GM10847 (cell line): ENCODE data around the gene SEMA3A.

Source experiments
- POLR2A ChIP-seq: IDR thresholded peaks from 2 replicates; pipeline ENCODE4 v1.6.1; 2011; ENCODE audit not compliant: insufficient read length; ENCODE audit errors: extremely low read depth

Gene SEMA3A

GRCh38 chr7:83985821-83986220 is 208.8 kb downstream of the SEMA3A start:
- no peak for TF ChIP-seq POLR2A

- TF ChIP-seq POLR2A: no peak
Measured at GRCh38 chr7:83984591-83984990, 210.0 kb downstream of the SEMA3A start.

GRCh38 chr7:83984076-83984475 is 210.5 kb downstream of the SEMA3A start:
- no peak for TF ChIP-seq POLR2A

GRCh38 chr7:83983606-83984005 is 211.0 kb downstream of the SEMA3A start:
- TF ChIP-seq POLR2A: no peak

- no peak for TF ChIP-seq POLR2A
Measured at GRCh38 chr7:83976302-83976701, 218.3 kb downstream of the SEMA3A start.

GRCh38 chr7:83970081-83970480 is 224.5 kb downstream of the SEMA3A start:
- no peak for TF ChIP-seq POLR2A

GRCh38 chr7:83964318-83964717 is 230.3 kb downstream of the SEMA3A start:
- TF ChIP-seq POLR2A: no peak

GRCh38 chr7:83957333-83957732 is 237.3 kb downstream of the SEMA3A start:
- no peak for TF ChIP-seq POLR2A

GRCh38 chr7:83956104-83956503 is 238.5 kb downstream of the SEMA3A start:
- TF ChIP-seq POLR2A: no peak

- no peak for TF ChIP-seq POLR2A
Measured at GRCh38 chr7:83952236-83952635, 242.4 kb downstream of the SEMA3A start.

- TF ChIP-seq POLR2A: no peak
Measured at GRCh38 chr7:83947260-83947659, 247.3 kb downstream of the SEMA3A start.

GRCh38 chr7:83946801-83947200 is 247.8 kb downstream of the SEMA3A start:
- no peak for TF ChIP-seq POLR2A

- TF ChIP-seq POLR2A: no peak
Measured at GRCh38 chr7:83941300-83941699, 253.3 kb downstream of the SEMA3A start.

- TF ChIP-seq POLR2A: no peak
Measured at GRCh38 chr7:83937930-83938329, 256.7 kb downstream of the SEMA3A start.

GRCh38 chr7:83936056-83936708 is 258.4 kb downstream of the SEMA3A start:
- TF ChIP-seq POLR2A: no peak

GRCh38 chr7:83934118-83934734 is 260.4 kb downstream of the SEMA3A start:
- no peak for TF ChIP-seq POLR2A

- TF ChIP-seq POLR2A: no peak
Measured at GRCh38 chr7:83931968-83932367, 262.6 kb downstream of the SEMA3A start.

GRCh38 chr7:83930262-83930661 is 264.3 kb downstream of the SEMA3A start:
- TF ChIP-seq POLR2A: no peak

- TF ChIP-seq POLR2A: no peak
Measured at GRCh38 chr7:83925860-83926259, 268.7 kb downstream of the SEMA3A start.
